Measurements from ENCODE around the gene DGKD.

DGKD gene

GRCh38 chr2:233458826-233459225 is 104.5 kb downstream of the DGKD start:
- no peak for TF ChIP-seq GATA2 (IDR thresholded peaks at IDR 0.05; ENCODE audit: low read depth, low read length)
- no peak for TF ChIP-seq GATA3 (IDR thresholded peaks at IDR 0.05; ENCODE audit: low read depth, low read length)

DNA sequence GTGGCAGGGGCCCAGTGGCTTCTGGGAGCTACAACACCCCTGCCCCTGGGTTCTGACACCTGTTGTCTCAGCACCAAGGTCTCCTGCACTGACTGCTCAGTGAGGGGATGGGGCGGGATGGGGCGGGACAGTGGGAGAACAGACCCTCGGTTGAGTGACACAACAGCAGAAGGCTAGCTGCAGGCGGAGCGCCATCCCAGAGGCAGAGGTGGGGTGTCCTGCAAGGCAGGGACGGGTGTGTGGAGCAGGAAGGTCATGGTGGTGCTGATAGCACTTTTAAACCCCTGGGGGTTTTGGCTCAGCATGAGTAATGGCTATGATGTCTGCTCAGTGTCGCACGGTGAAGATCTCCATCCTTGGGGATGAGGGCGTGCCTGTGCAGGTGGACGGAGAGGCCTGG is 105.1 kb downstream of the DGKD start:
- TF ChIP-seq GATA3 (IDR thresholded peaks at IDR 0.05; ENCODE audit: low read depth, low read length) (no peak), GATA2 (IDR thresholded peaks at IDR 0.05; ENCODE audit: low read depth, low read length) (no peak)

DNA sequence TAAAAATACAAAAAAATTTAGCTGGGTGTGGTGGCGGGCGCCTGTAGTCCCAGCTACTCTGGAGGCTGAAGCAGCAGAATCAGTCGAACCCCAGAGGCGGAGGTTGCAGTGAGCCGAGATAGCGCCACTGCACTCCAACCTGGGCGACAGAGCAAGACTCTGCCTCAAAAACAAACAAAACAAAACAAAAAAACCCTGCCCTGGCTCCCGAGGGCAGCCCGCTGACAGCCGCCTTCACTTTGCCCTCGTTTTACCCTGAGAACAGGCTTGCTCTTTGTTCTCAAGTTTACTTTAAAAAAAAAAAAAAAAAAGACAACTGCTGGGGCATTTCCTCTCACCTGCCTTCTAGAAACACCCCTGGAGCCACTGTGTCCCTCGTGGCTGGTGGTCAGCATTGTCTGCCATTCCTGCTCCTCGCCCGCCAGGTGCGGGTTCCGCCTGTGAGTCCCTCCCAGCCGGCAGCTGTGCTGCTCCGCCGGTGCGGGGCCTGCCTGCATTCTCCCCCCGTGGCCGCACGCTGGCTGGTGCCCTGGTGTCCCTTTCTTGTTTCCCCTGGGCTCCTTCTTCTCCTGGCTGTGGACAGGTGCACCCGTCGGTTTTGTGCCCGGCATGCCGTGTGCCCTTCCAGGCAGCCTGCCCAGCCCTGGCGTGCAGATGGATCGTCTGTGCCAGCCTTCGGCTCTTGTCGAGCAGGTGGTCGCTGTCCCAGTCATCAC is 106.6 kb downstream of the DGKD start:
- TF ChIP-seq GATA2 (IDR thresholded peaks at IDR 0.05; ENCODE audit: low read depth, low read length) (no peak), GATA3 (IDR thresholded peaks at IDR 0.05; ENCODE audit: low read depth, low read length) (no peak)

DNA sequence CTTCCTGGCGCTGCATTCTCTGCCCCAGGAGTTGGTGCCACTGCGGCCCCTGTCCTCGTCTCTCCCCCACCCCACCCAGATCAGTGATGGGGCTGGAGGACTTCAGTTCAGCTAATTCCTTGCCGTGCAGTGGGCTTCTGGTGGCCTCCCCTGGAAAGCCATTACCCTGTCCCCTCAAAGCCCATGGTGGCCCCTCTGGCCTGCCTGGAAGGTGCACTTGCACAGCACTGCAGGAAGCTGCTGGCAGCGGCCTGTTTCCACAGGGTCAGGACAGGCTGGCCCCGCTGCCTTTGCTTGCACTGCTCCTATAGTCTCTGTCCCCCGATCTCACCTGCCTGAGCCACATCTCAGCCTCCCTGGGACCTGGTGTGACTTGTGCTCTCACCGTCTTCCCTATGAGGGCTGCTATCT is 107.2 kb downstream of the DGKD start:
- TF ChIP-seq GATA2 (IDR thresholded peaks at IDR 0.05; ENCODE audit: low read depth, low read length) (no peak), GATA3 (IDR thresholded peaks at IDR 0.05; ENCODE audit: low read depth, low read length) (no peak)

- no peak for TF ChIP-seq GATA3 (IDR thresholded peaks at IDR 0.05; ENCODE audit: low read depth, low read length)
Measured at GRCh38 chr2:233462202-233462785, 108.0 kb downstream of the DGKD start.

GRCh38 chr2:233462826-233463470 is 108.7 kb downstream of the DGKD start:
- TF ChIP-seq GATA3 (IDR thresholded peaks at IDR 0.05; ENCODE audit: low read depth, low read length) = no peak
- no peak for TF ChIP-seq GATA2 (IDR thresholded peaks at IDR 0.05; ENCODE audit: low read depth, low read length)

GRCh38 chr2:233463586-233463985 is 109.3 kb downstream of the DGKD start:
- TF ChIP-seq GATA2 (IDR thresholded peaks at IDR 0.05; ENCODE audit: low read depth, low read length) = no peak
- no peak for TF ChIP-seq GATA3 (IDR thresholded peaks at IDR 0.05; ENCODE audit: low read depth, low read length)

GRCh38 chr2:233464056-233464455 is 109.8 kb downstream of the DGKD start:
- TF ChIP-seq GATA2 (IDR thresholded peaks at IDR 0.05; ENCODE audit: low read depth, low read length) = no peak
- no peak for TF ChIP-seq GATA3 (IDR thresholded peaks at IDR 0.05; ENCODE audit: low read depth, low read length)

DNA sequence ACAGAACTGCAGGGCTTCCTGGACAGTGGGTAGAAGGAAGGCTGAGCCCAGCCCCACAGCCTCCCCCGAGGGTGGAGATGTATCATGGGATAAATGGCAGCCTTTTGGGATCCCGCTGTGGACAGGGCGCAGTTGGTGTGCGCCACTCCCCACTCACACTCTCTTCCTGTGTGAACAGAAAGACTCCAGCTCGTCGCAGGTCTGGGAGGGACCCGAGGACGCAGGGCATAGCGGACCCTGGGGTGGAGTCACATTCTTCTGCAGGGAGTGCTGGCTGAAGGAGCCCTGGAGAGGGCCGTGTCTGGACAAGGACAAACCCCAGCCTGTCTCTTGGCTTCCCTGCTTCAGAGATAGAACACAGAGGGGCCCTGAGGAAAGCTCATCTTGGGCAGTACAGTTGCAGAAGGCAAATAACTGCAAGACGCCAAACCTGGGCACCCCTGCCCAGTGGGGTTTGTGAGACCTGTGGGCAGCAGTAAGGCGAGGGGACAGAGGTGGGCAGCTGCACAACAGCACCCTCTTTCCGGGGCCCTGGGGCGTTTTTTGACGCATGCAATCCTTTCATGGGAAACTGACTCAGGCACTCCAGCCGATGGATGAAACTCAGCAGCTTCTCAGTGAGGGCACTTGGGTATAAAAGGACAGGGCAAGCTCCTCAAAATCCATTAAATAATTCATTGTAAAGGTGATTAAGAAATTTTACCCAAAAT is 110.4 kb downstream of the DGKD start:
- TF ChIP-seq GATA3 (IDR thresholded peaks at IDR 0.05; ENCODE audit: low read depth, low read length) = no peak
- no peak for TF ChIP-seq GATA2 (IDR thresholded peaks at IDR 0.05; ENCODE audit: low read depth, low read length)

DNA sequence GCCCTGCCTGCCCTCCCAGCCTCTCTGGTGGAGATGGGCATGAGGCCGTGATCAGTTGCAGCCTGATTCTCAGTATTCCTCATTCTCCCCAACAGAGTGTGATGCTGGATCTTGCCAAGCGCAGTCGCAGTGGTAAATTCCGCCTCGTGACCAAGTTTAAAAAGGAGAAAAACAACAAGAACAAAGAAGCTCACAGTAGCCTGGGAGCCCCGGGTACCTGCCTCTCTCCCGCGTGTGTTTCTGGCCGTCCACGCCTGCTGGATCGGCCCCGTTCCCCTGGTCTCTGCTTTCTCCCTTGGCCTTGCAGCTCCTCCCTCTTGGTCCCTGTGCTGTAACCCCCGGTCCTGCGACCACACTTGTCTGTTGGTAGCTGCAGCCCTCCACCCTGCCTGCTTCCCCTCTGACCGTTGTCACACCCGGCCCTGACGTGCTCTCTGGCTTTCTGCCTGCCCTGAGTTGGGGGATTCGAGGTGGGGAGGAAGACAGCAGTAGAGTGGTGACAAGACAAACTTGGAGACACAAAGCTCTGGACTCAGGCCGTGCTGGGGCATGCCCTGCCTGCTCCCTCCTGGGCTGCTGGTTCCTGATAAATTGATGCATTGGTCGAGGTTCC is 112.8 kb downstream of the DGKD start:
- TF ChIP-seq GATA2 (IDR thresholded peaks at IDR 0.05; ENCODE audit: low read depth, low read length) = no peak
- no peak for TF ChIP-seq GATA3 (IDR thresholded peaks at IDR 0.05; ENCODE audit: low read depth, low read length)

DNA sequence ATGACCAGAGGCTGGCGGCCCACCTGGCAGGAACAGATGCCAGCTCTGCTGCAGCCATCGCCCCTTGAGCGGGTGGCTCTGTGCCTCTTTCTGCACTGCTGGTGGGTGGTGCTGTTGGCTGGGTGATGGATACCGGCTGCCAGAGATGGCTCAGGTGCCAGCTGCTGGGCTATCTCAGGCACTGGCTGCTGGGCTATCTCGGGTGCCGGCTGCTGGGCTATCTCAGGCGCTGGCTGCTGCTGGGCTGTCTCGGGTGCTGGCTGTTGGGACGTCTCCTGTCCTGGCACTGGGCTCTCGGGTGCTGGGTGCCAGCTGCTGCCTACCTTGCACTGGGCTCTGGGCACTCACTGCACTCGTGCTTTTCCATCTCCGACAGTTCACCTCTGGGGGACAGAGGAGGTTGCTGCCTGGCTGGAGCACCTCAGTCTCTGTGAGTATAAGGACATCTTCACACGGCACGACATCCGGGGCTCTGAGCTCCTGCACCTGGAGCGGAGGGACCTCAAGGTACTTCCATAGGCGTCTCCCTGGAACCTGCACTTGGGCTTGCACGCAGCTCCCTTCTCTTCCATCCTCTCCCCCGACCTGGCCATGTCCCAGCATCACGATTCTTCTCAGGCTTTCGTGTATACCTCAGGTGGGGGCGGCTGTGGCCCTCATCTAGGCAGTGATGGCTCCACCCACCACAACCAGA is 113.9 kb downstream of the DGKD start:
- TF ChIP-seq GATA3 (IDR thresholded peaks at IDR 0.05; ENCODE audit: low read depth, low read length) (no peak), GATA2 (IDR thresholded peaks at IDR 0.05; ENCODE audit: low read depth, low read length) (no peak)

DNA sequence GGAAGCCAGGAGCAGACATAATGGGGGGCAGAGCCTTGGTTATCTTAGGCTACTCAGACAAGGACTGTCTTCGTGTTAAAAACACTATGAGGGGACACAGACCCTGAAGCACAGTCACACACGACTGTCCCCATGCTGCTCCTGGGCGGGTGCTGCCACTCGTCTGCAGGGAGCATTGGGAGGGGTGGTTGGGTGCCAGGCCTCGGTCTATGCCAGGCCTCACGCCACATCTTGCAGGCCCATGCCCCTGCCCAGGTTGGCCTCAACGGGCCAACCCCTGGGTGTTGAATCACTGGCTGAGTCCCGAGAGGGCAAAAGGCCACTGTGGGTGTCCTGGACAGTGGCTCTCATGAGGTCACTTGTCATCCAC is 114.4 kb downstream of the DGKD start:
- no peak for TF ChIP-seq GATA3 (IDR thresholded peaks at IDR 0.05; ENCODE audit: low read depth, low read length)
- TF ChIP-seq GATA2 (IDR thresholded peaks at IDR 0.05; ENCODE audit: low read depth, low read length) = no peak

GRCh38 chr2:233469261-233470010 is 115.1 kb downstream of the DGKD start:
- TF ChIP-seq GATA3 (IDR thresholded peaks at IDR 0.05; ENCODE audit: low read depth, low read length) (no peak), GATA2 (IDR thresholded peaks at IDR 0.05; ENCODE audit: low read depth, low read length) (no peak)

All from SH-SY5Y (cell line).